Measurements from ENCODE around the gene AVP. TPM values are rescaled to one million over a fixed set of nuclear protein-coding genes. Genes with fewer than 3 reads are reported as not detected.

Gene AVP
- total RNA-seq, 1 experiment from 2014 or later, result not detected

DNA sequence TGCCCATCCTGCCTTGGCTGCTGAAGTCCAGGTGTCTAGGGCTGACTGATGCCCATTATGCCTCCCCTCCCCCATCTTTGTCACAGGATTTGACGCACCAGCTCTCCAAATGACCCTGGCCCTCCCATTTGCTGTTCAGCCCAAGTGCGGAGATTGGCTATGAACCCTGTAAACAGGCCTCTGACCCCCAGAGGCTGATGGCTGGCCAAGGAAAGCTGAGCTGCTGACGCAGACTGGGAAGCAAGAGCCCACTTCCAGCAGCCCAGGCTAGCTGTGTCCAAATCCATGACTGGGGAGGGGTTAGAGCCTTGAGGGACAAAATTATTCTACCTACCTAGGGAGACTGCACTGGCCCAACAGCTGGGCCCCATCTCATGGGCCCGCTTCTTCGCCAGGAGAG is 41.9 kb downstream of the AVP start:
- no peak for DNase-seq
- H3K4me3 Mint-ChIP-seq (ENCODE audit: low read depth, unreplicated experiment), result no peak overlapping the region
- no peaks in the 10 kb centered on the region for H3K9me3 Mint-ChIP-seq (ENCODE audit: low read depth, unreplicated experiment)
- H3K4me1 Mint-ChIP-seq (ENCODE audit: low read depth, unreplicated experiment), result peaks cover 14% of the 10 kb centered on the region
- H3K27ac Mint-ChIP-seq (ENCODE audit: unreplicated experiment), result no peak overlapping the region
- peaks cover 27% of the 10 kb centered on the region for H3K36me3 Mint-ChIP-seq (ENCODE audit: insufficient read depth, unreplicated experiment)
- no peaks in the 10 kb centered on the region for H3K27me3 Mint-ChIP-seq (ENCODE audit: unreplicated experiment)
- intact Hi-C loops (cut with micrococcal nuclease; ENCODE audit: unreplicated experiment), result no loop called here
- CTCF ChIA-PET, result no interaction called here
- TF ChIP-seq, protein P1, sequence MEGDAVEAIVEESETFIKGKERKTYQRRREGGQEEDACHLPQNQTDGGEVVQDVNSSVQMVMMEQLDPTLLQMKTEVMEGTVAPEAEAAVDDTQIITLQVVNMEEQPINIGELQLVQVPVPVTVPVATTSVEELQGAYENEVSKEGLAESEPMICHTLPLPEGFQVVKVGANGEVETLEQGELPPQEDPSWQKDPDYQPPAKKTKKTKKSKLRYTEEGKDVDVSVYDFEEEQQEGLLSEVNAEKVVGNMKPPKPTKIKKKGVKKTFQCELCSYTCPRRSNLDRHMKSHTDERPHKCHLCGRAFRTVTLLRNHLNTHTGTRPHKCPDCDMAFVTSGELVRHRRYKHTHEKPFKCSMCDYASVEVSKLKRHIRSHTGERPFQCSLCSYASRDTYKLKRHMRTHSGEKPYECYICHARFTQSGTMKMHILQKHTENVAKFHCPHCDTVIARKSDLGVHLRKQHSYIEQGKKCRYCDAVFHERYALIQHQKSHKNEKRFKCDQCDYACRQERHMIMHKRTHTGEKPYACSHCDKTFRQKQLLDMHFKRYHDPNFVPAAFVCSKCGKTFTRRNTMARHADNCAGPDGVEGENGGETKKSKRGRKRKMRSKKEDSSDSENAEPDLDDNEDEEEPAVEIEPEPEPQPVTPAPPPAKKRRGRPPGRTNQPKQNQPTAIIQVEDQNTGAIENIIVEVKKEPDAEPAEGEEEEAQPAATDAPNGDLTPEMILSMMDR (IDR thresholded peaks at IDR 0.05; ENCODE audit: unreplicated experiment), result no peak
- BruUV-seq (replicated peaks), result no TSS peak

DNA sequence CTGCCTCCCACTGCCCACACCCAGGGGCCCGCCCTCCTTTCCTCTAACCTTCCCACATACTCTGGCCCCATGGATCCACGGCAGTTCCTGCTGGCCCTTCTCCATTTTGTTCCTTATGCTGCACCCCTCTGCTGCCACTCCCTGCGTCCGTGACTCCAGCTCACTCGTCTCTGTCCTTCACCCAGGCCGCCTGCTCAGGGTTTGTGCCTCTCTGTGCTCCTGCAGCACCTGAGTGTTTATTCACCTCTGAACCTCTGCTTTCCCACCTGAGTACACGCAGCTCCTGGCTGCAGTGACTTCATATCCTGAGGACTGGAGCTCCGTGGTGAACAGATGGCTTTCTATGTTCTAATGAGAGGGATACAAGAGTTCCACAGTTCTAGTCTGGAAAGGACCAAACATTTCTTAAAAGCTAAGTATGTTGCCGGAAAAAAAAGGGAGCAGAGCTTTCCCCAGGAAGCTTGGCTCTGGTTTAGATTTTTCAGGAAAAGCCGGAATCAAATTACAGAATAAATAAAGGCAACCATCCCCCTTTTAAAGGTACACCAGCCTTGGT is 42.6 kb downstream of the AVP start:
- no TSS peak for BruUV-seq (replicated peaks)
- H3K4me3 Mint-ChIP-seq (ENCODE audit: low read depth, unreplicated experiment), result no peak overlapping the region
- no peak for DNase-seq
- CTCF ChIA-PET, result no interaction called here
- intact Hi-C loops (cut with micrococcal nuclease; ENCODE audit: unreplicated experiment), result no loop called here
- TF ChIP-seq, protein P1 (IDR thresholded peaks at IDR 0.05; ENCODE audit: unreplicated experiment), result no peak
- peaks cover 12% of the 10 kb centered on the region for H3K4me1 Mint-ChIP-seq (ENCODE audit: low read depth, unreplicated experiment)
- H3K27ac Mint-ChIP-seq (ENCODE audit: unreplicated experiment), result no peak overlapping the region
- peaks cover 25% of the 10 kb centered on the region for H3K36me3 Mint-ChIP-seq (ENCODE audit: insufficient read depth, unreplicated experiment)
- H3K9me3 Mint-ChIP-seq (ENCODE audit: low read depth, unreplicated experiment), result no peaks in the 10 kb centered on the region
- no peaks in the 10 kb centered on the region for H3K27me3 Mint-ChIP-seq (ENCODE audit: unreplicated experiment)

DNA sequence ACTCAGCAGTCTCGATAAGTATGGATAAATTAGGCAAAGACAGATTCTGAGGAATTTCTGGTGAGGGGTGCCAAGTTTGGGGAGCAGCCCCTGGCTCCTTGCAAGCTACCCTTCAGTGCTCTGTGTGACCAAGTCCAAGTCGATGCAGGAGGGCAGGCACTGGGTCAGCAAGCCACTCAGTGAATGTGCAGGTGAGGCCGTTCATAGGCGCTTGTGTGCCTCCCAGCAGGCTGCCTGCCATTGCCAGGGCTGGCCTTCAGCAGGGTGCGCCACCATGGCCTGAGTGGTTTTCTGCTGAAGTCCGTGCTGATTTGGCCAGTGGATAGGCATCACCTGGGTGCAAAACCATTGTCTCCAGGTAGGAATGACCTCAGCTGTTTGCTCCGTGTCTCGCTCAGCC is 44.4 kb downstream of the AVP start:
- BruUV-seq (replicated peaks), result no TSS peak
- no peak overlapping the region for H3K27ac Mint-ChIP-seq (ENCODE audit: unreplicated experiment)
- intact Hi-C loops (cut with micrococcal nuclease; ENCODE audit: unreplicated experiment), result no loop called here
- no peak overlapping the region for H3K4me3 Mint-ChIP-seq (ENCODE audit: low read depth, unreplicated experiment)
- TF ChIP-seq, protein P1 (IDR thresholded peaks at IDR 0.05; ENCODE audit: unreplicated experiment), result no peak
- peaks cover 4% of the 10 kb centered on the region for H3K4me1 Mint-ChIP-seq (ENCODE audit: low read depth, unreplicated experiment)
- H3K9me3 Mint-ChIP-seq (ENCODE audit: low read depth, unreplicated experiment), result no peaks in the 10 kb centered on the region
- CTCF ChIA-PET, result no interaction called here
- no peak for DNase-seq
- H3K27me3 Mint-ChIP-seq (ENCODE audit: unreplicated experiment), result no peaks in the 10 kb centered on the region
- peaks cover 6% of the 10 kb centered on the region for H3K36me3 Mint-ChIP-seq (ENCODE audit: insufficient read depth, unreplicated experiment)

DNA sequence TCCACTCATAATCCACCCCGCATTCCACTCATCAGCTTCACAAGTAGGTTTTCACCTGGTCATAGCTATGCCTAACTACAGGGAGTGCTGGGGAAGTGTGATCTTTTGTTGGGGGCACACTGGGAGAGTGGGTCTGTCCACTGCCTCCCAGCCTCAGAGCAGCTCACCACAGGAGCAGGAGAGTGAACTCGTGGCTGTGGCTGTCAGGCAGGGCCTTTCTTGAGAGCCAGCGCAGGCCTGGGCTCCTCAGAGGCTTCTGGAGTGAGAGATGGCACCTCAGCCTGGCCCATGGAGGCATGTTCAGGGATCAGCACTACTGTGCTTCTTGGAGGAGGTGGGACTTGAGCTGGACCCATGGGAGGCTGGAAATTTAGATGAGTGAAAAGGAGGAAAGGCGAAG is 45.1 kb downstream of the AVP start:
- BruUV-seq (replicated peaks), result no TSS peak
- Mint-ChIP-seq H3K4me1 (ENCODE audit: low read depth, unreplicated experiment) (no peaks in the 10 kb centered on the region), H3K9me3 (ENCODE audit: low read depth, unreplicated experiment) (no peaks in the 10 kb centered on the region), H3K27me3 (ENCODE audit: unreplicated experiment) (no peaks in the 10 kb centered on the region), H3K27ac (ENCODE audit: unreplicated experiment) (no peak overlapping the region), H3K36me3 (ENCODE audit: insufficient read depth, unreplicated experiment) (peaks cover 5% of the 10 kb centered on the region), H3K4me3 (ENCODE audit: low read depth, unreplicated experiment) (no peak overlapping the region)
- intact Hi-C loops (cut with micrococcal nuclease; ENCODE audit: unreplicated experiment), result no loop called here
- TF ChIP-seq, protein P1 (IDR thresholded peaks at IDR 0.05; ENCODE audit: unreplicated experiment), result no peak
- CTCF ChIA-PET, result no interaction called here
- no peak for DNase-seq
